Liver (tissue), 9 donors: ENCODE measurements around the gene COL8A1. TPM values are rescaled to one million over a fixed set of nuclear protein-coding genes. Genes with fewer than 3 reads are reported as not detected.

Source experiments
- DNase-seq: peaks from one replicate; pipeline ENCODE4 v3.0.0-alpha.2; 2017; ENCODE audit warnings: low spot score
- H3K27ac ChIP-seq, 2 donors: one replicate each; pipeline ENCODE4 v1.7.0; 2013; ENCODE audit warnings: inconsistent platforms in 2 of 2, low read length in 2 of 2, control low read depth in 1 of 2, low read depth in 1 of 2, mild to moderate bottlenecking in 1 of 2
- H3K27me3 ChIP-seq, 4 donors: one replicate each; pipeline versions ENCODE4 v1.6.1 to v1.7.0; 2013; ENCODE audit warnings: low read length in 3 of 4, inconsistent platforms in 1 of 4, mild to moderate bottlenecking in 1 of 4, moderate library complexity in 1 of 4; ENCODE audit not compliant: control insufficient read depth in 4 of 4, insufficient read depth in 4 of 4
- H3K36me3 ChIP-seq, 4 donors: one replicate each; pipeline versions ENCODE4 v1.6.1 to v1.7.0; 2013; ENCODE audit warnings: low read length in 3 of 4, mild to moderate bottlenecking in 3 of 4, low read depth in 1 of 4, moderate library complexity in 1 of 4; ENCODE audit not compliant: control insufficient read depth in 4 of 4, insufficient read depth in 3 of 4
- H3K4me1 ChIP-seq, 4 donors: one replicate each; pipeline versions ENCODE4 v1.6.1 to v1.7.0; 2013; ENCODE audit warnings: low read length in 3 of 4, mild to moderate bottlenecking in 3 of 4, moderate library complexity in 1 of 4; ENCODE audit not compliant: control insufficient read depth in 4 of 4, insufficient read depth in 4 of 4
- H3K4me3 ChIP-seq, 3 donors: one replicate each; pipeline versions ENCODE4 v1.6.1 to v1.7.0; 2013; ENCODE audit warnings: low read length in 3 of 3, control low read depth in 1 of 3, low read depth in 1 of 3, mild to moderate bottlenecking in 1 of 3
- H3K9ac ChIP-seq, 2 donors: one replicate each; pipeline ENCODE4 v1.7.0; 2013; ENCODE audit warnings: low read length in 2 of 2, mild to moderate bottlenecking in 2 of 2, moderate library complexity in 2 of 2, control low read depth in 1 of 2, low read depth in 1 of 2
- H3K9me3 ChIP-seq, 4 donors: one replicate each; pipeline versions ENCODE4 v1.6.1 to v1.7.0; 2013; ENCODE audit warnings: low read length in 3 of 4; ENCODE audit not compliant: control insufficient read depth in 4 of 4
- EGR1 ChIP-seq, 2 donors: IDR thresholded peaks; 2 replicates each; pipeline ENCODE4 v1.6.1; 2016 to 2018; ENCODE audit warnings: antibody characterized with exemption in 2 of 2, low read depth in 2 of 2
- FOXA1 ChIP-seq: IDR thresholded peaks from 2 replicates; pipeline ENCODE4 v1.6.1; 2016; ENCODE audit warnings: antibody characterized with exemption
- GABPA ChIP-seq, 2 donors: IDR thresholded peaks in 1 of 2; conservative IDR thresholded peaks in 1 of 2; 2 replicates each; pipeline ENCODE4 v1.6.1; 2016; ENCODE audit warnings: antibody characterized with exemption in 2 of 2, mild to moderate bottlenecking in 1 of 2, moderate library complexity in 1 of 2
- HNF4A ChIP-seq, 2 donors: conservative IDR thresholded peaks; 2 replicates each; pipeline ENCODE4 v1.6.1; 2016; ENCODE audit warnings: antibody characterized with exemption in 2 of 2, mild to moderate bottlenecking in 2 of 2
- HNF4G ChIP-seq: IDR thresholded peaks from 2 replicates; pipeline ENCODE4 v1.6.1; 2016; ENCODE audit warnings: antibody characterized with exemption
- JUND ChIP-seq, 2 donors: IDR thresholded peaks; 2 replicates each; pipeline ENCODE4 v1.6.1; 2016; ENCODE audit warnings: antibody characterized with exemption in 2 of 2
- NR2F2 ChIP-seq: IDR thresholded peaks from 2 replicates; pipeline ENCODE4 v1.6.1; 2016; ENCODE audit warnings: antibody characterized with exemption
- RAD21 ChIP-seq, 2 donors: IDR thresholded peaks; 2 replicates each; pipeline ENCODE4 v1.6.1; 2016; ENCODE audit warnings: antibody characterized with exemption in 2 of 2, mild to moderate bottlenecking in 2 of 2
- RXRA ChIP-seq, 2 donors: IDR thresholded peaks; 2 replicates each; pipeline ENCODE4 v1.6.1; 2017 to 2018; ENCODE audit warnings: antibody characterized with exemption in 2 of 2, mild to moderate bottlenecking in 1 of 2
- SP1 ChIP-seq: IDR thresholded peaks from 2 replicates; pipeline ENCODE4 v1.6.1; 2018; ENCODE audit warnings: antibody characterized with exemption, mild to moderate bottlenecking
- TAF1 ChIP-seq: conservative IDR thresholded peaks from 2 replicates; pipeline ENCODE4 v1.6.1; 2016; ENCODE audit warnings: antibody characterized with exemption, mild to moderate bottlenecking
- YY1 ChIP-seq: IDR thresholded peaks from 2 replicates; pipeline ENCODE4 v1.6.1; 2016; ENCODE audit warnings: antibody characterized with exemption, mild to moderate bottlenecking
- WGBS: extraction: QIAGEN DNeasy Blood & Tissue Kit; methylation state at CpG from one replicate; pipeline ENCODE4 v1.1.7; 2013; 5-methylcytosine and 5-hydroxymethylcytosine counted together
- polyA plus RNA-seq, 2 donors: library from polyadenylated mRNA; stranded (reverse) in 1 of 2; unstranded in 1 of 2; fragments of 200-250 nt in 1 of 2; fragments of >200 nt in 1 of 2; fragmentation: Nextera tagmentation in 1 of 2; extraction: Ambion mirVana in 1 of 2; gene quantifications; one replicate each; pipeline versions ENCODE4 v1.2.1 to v1.2.3, GENCODE V29; 2013 to 2015
- total RNA-seq, 2 donors: library from RNA; depleted of rRNA; stranded (reverse); fragments of >200 nt; gene quantifications; one replicate each; pipeline ENCODE4 v1.2.3, GENCODE V29; 2014
- TF ChIP-seq, protein P1 (sequence below): fragments of 150-350 bp; IDR thresholded peaks from 2 replicates; pipeline ENCODE4 v1.5.1; 2017; ENCODE audit warnings: improper control_type of control experiment, low read depth, low read length; ENCODE audit not compliant: missing input control
- TF ChIP-seq, protein P2 (sequence below): IDR thresholded peaks from 2 replicates; pipeline ENCODE4 v1.6.1; 2016; ENCODE audit warnings: antibody characterized with exemption
- TF ChIP-seq, protein P3 (sequence below): IDR thresholded peaks from 2 replicates; pipeline ENCODE4 v1.6.1; 2016; ENCODE audit warnings: antibody characterized with exemption
- TF ChIP-seq, protein P4 (sequence below): IDR thresholded peaks from 2 replicates; pipeline ENCODE4 v1.6.1; 2016; ENCODE audit warnings: antibody characterized with exemption
- donor health status: healthy.
- donor health status: healthy.
- donor health status: healthy.
- donor health status: healthy.
- donor health status: healthy.

Gene COL8A1
- total and polyA plus RNA-seq, 4 donors: 0.14 to 2.2 (median 1.0) TPM

DNA sequence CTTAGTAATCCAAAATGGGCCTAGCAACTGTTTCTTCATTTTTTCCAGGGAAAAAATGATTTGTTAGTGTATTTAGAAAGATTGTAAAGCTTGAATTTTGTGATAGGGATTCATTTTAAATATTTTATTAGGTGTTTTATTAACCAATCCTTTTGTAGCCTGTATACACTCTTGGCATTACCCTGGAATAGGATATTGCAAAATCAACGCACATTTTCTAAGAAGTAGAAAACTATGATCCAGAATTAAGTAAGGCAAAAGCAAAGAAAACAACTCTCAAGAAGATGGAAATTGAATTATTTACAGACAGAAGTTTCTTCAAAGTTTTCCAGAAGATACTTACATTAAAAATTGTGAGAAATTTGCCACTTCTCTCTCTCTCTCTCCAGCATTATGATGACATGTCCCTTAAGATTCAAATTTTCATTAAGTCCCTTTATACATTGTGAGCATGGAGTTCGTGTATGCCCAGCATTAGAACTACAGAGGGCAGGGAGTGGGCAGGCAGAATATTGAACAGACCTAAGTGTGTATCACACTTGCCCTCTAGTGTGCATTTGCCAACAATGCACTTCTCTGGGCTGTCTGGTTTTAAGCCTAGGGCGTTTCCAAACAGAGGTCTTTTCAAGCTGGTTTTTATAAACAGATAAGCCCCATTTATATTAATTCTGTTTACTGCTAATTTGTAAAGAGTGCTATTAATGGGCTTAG lies 150.8 kb downstream of the COL8A1 start:
- no peaks in the 10 kb centered on the region for H3K27me3 ChIP-seq
- H3K9me3 ChIP-seq: no peaks in the 10 kb centered on the region
- no peaks in the 10 kb centered on the region for H3K36me3 ChIP-seq
- WGBS: 20% methylated on average over 3 of the region's 3 CpGs
- TF ChIP-seq TAF1: no peak
- no peak for TF ChIP-seq YY1
- TF ChIP-seq, protein P1, sequence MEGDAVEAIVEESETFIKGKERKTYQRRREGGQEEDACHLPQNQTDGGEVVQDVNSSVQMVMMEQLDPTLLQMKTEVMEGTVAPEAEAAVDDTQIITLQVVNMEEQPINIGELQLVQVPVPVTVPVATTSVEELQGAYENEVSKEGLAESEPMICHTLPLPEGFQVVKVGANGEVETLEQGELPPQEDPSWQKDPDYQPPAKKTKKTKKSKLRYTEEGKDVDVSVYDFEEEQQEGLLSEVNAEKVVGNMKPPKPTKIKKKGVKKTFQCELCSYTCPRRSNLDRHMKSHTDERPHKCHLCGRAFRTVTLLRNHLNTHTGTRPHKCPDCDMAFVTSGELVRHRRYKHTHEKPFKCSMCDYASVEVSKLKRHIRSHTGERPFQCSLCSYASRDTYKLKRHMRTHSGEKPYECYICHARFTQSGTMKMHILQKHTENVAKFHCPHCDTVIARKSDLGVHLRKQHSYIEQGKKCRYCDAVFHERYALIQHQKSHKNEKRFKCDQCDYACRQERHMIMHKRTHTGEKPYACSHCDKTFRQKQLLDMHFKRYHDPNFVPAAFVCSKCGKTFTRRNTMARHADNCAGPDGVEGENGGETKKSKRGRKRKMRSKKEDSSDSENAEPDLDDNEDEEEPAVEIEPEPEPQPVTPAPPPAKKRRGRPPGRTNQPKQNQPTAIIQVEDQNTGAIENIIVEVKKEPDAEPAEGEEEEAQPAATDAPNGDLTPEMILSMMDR: peak; percentile 56
- TF ChIP-seq RAD21 (IDR thresholded peaks at IDR 0.05): peak; percentile 65 to 77
- H3K4me3 ChIP-seq: no peak overlapping the region
- no peak for DNase-seq
- no peak overlapping the region for H3K27ac ChIP-seq
- H3K9ac ChIP-seq: no peak overlapping the region
- no peaks in the 10 kb centered on the region for H3K4me1 ChIP-seq

DNA sequence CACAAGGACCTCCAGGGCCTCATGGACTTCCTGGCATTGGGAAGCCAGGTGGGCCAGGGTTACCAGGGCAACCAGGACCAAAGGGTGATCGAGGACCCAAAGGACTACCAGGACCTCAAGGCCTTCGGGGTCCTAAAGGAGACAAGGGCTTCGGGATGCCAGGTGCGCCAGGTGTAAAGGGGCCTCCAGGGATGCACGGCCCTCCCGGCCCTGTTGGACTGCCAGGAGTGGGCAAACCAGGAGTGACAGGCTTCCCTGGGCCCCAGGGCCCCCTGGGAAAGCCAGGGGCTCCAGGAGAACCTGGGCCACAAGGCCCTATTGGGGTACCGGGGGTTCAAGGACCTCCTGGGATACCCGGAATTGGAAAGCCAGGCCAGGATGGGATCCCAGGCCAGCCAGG lies 156.1 kb downstream of the COL8A1 start:
- Histone ChIP-seq H3K4me1 (no peaks in the 10 kb centered on the region), H3K4me3 (no peak overlapping the region), H3K36me3 (no peaks in the 10 kb centered on the region), H3K27ac (no peak overlapping the region), H3K9me3 (no peaks in the 10 kb centered on the region), H3K27me3 (no peaks in the 10 kb centered on the region), H3K9ac (no peak overlapping the region)
- no peak for DNase-seq
- WGBS: 94% methylated on average over 8 of the region's 8 CpGs
- TF ChIP-seq HNF4A (conservative IDR thresholded peaks at IDR 0.05): no peak
- TF ChIP-seq, protein P2, sequence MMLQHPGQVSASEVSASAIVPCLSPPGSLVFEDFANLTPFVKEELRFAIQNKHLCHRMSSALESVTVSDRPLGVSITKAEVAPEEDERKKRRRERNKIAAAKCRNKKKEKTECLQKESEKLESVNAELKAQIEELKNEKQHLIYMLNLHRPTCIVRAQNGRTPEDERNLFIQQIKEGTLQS: no peak
- no peak for TF ChIP-seq RXRA (IDR thresholded peaks at IDR 0.05)
- no peak for TF ChIP-seq GABPA (IDR thresholded peaks at IDR 0.05 in 1 of 2, conservative IDR thresholded peaks at IDR 0.05 in 1 of 2)
- TF ChIP-seq RAD21 (IDR thresholded peaks at IDR 0.05): no peak
- TF ChIP-seq TAF1: no peak
- TF ChIP-seq SP1: no peak
- TF ChIP-seq FOXA1: no peak
- TF ChIP-seq, protein P3, sequence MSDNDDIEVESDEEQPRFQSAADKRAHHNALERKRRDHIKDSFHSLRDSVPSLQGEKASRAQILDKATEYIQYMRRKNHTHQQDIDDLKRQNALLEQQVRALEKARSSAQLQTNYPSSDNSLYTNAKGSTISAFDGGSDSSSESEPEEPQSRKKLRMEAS: no peak
- no peak for TF ChIP-seq EGR1 (IDR thresholded peaks at IDR 0.05; ENCODE audit: low read depth in 2 of 2)
- TF ChIP-seq, protein P1: no peak
- TF ChIP-seq, protein P4, sequence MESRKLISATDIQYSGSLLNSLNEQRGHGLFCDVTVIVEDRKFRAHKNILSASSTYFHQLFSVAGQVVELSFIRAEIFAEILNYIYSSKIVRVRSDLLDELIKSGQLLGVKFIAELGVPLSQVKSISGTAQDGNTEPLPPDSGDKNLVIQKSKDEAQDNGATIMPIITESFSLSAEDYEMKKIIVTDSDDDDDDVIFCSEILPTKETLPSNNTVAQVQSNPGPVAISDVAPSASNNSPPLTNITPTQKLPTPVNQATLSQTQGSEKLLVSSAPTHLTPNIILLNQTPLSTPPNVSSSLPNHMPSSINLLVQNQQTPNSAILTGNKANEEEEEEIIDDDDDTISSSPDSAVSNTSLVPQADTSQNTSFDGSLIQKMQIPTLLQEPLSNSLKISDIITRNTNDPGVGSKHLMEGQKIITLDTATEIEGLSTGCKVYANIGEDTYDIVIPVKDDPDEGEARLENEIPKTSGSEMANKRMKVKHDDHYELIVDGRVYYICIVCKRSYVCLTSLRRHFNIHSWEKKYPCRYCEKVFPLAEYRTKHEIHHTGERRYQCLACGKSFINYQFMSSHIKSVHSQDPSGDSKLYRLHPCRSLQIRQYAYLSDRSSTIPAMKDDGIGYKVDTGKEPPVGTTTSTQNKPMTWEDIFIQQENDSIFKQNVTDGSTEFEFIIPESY: no peak
- TF ChIP-seq YY1: no peak
- no peak for TF ChIP-seq JUND (IDR thresholded peaks at IDR 0.05)
- no peak for TF ChIP-seq HNF4G
- TF ChIP-seq NR2F2: no peak
